HCT116 (cell line): Measurements from ENCODE around the gene CENPM. TPM values are rescaled to one million over a fixed set of nuclear protein-coding genes. Genes with fewer than 3 reads are reported as not detected.

Experiments used
- ATAC-seq: fragments of 200-7000 bp; cut with Tn5 transposase; 2 replicates; pipeline ENCODE4 v1.9.1; 2020; ENCODE audit warnings: mild to moderate bottlenecking, moderate library complexity
- BruUV-seq: library from RNA; stranded (reverse); fragments of 400-500 nt; replicated peaks from 2 replicates; lab custom pipeline; 2021; lab: Mats Ljungman, UMichigan
- CTCF ChIA-PET: fragments of 300-600 bp; sonication (Branson Sonifier 250); formaldehyde crosslinking; loops from one replicate; lab custom pipeline; 2021; ENCODE audit warnings: antibody characterized with exemption; lab: Charles Lee
- POLR2A ChIA-PET: fragments of 300-600, 350-600 bp; sonication (Branson Sonifier 250); formaldehyde crosslinking; loops from one replicate; lab custom pipeline; 2021; ENCODE audit warnings: antibody characterized with exemption; lab: Charles Lee
- RAD21 ChIA-PET, 2 experiments: fragments of 300-600 bp; sonication (Branson Sonifier 250); formaldehyde crosslinking; loops; one replicate each; lab custom pipeline; 2023; ENCODE audit warnings: low total read pairs in 2 of 2; ENCODE audit not compliant: uncharacterized antibody in 2 of 2, unreplicated experiment in 2 of 2, low non-redundant PET in 1 of 2; lab: Charles Lee
- DNase-seq: peaks from one replicate; pipeline ENCODE4 v3.0.0-alpha.2; 2010; ENCODE audit warnings: low read depth, low spot score
- H2AFZ ChIP-seq: fragments of 200-600 bp; shearing (Covaris generic), sonication (generic); 2 replicates; pipeline ENCODE4 v1.6.1; 2017; ENCODE audit warnings: low read depth, mixed run types, mixed read lengths, antibody characterized with exemption, low read length; ENCODE audit not compliant: poor library complexity, severe bottlenecking
- H3K27ac ChIP-seq: 2 replicates; pipeline ENCODE4 v1.5.1; 2012; ENCODE audit warnings: low read depth, low read length
- H3K27me3 ChIP-seq: fragments of 200-600 bp; sonication (generic); 2 replicates; pipeline ENCODE4 v1.6.1; 2016; ENCODE audit warnings: mixed run types, low read length, mixed read lengths; ENCODE audit not compliant: insufficient read depth
- H3K36me3 ChIP-seq, 2 experiments: fragments of 200-500 bp in 1 of 2; fragments of 200-600 bp in 1 of 2; sonication (Bioruptor generic) in 1 of 2; sonication (generic) in 1 of 2; 2 replicates each; pipeline versions ENCODE4 v1.5.1 to v1.6.1; 2014 to 2016; ENCODE audit warnings: low read length in 2 of 2, inconsistent platforms in 1 of 2, mixed read lengths in 1 of 2, mixed run types in 1 of 2; ENCODE audit not compliant: insufficient read depth in 2 of 2, control insufficient read depth in 1 of 2
- H3K4me1 ChIP-seq, 2 experiments: fragments of 200-600 bp in 1 of 2; sonication (generic) in 1 of 2; 2 replicates each; pipeline versions ENCODE4 v1.5.1 to v1.6.1; 2012 to 2017; ENCODE audit warnings: low read length in 2 of 2, inconsistent platforms in 1 of 2, mild to moderate bottlenecking in 1 of 2, mixed read lengths in 1 of 2, mixed run types in 1 of 2, moderate library complexity in 1 of 2; ENCODE audit not compliant: insufficient read depth in 2 of 2, control insufficient read depth in 1 of 2
- H3K4me2 ChIP-seq: fragments of 200-600 bp; sonication (generic); 2 replicates; pipeline ENCODE4 v1.6.1; 2017; ENCODE audit warnings: mixed run types, low read length, mixed read lengths
- H3K4me3 ChIP-seq, 2 experiments: fragments of 200-600 bp in 1 of 2; sonication (generic) in 1 of 2; replicated peaks in 1 of 2; 2 replicates each; pipeline ENCODE4 v1.5.1; 2011 to 2016; ENCODE audit warnings: low read length in 2 of 2, control low read depth in 1 of 2, low read depth in 1 of 2, mild to moderate bottlenecking in 1 of 2, mixed read lengths in 1 of 2, mixed run types in 1 of 2
- H3K79me2 ChIP-seq: fragments of 200-600 bp; sonication (generic); 2 replicates; pipeline ENCODE4 v1.6.1; 2017; ENCODE audit warnings: mild to moderate bottlenecking, mixed run types, low read length, moderate library complexity, mixed read lengths; ENCODE audit not compliant: insufficient read depth
- H3K9ac ChIP-seq: fragments of 200-600 bp; sonication (generic); 2 replicates; pipeline ENCODE4 v1.6.1; 2016; ENCODE audit warnings: low read length, mixed read lengths
- H3K9me2 ChIP-seq: fragments of 200-600 bp; sonication (generic), shearing (Covaris generic); 2 replicates; pipeline ENCODE4 v1.6.1; 2017; ENCODE audit warnings: mixed run types, mild to moderate bottlenecking, moderate library complexity; ENCODE audit not compliant: insufficient read depth
- H3K9me3 ChIP-seq, 2 experiments: fragments of 200-500 bp in 1 of 2; fragments of 200-600 bp in 1 of 2; sonication (Bioruptor generic) in 1 of 2; sonication (generic) in 1 of 2; 2 replicates each; pipeline ENCODE4 v1.6.1; 2014 to 2017; ENCODE audit warnings: low read length in 2 of 2, mixed read lengths in 2 of 2, inconsistent platforms in 1 of 2, low read depth in 1 of 2, mild to moderate bottlenecking in 1 of 2, mixed run types in 1 of 2, moderate library complexity in 1 of 2; ENCODE audit not compliant: control insufficient read depth in 1 of 2, insufficient read depth in 1 of 2
- H4K20me1 ChIP-seq: fragments of 200-600 bp; sonication (generic), shearing (Covaris generic); 2 replicates; pipeline ENCODE4 v1.6.1; 2017; ENCODE audit warnings: mixed run types, mild to moderate bottlenecking, moderate library complexity; ENCODE audit not compliant: insufficient read depth
- ATF3 ChIP-seq: IDR thresholded peaks from 2 replicates; pipeline ENCODE4 v1.6.1; 2012
- CBX3 ChIP-seq: IDR thresholded peaks from 2 replicates; pipeline ENCODE4 v1.6.1; 2012; ENCODE audit warnings: low read depth
- CTCF ChIP-seq, 3 experiments: fragments of 200-600 bp in 1 of 3; sonication (generic) in 1 of 3; IDR thresholded peaks in 2 of 3; conservative IDR thresholded peaks in 1 of 3; 2 replicates each; pipeline ENCODE4 v1.5.1; 2012 to 2017; ENCODE audit warnings: low read depth in 2 of 3, low read length in 2 of 3, antibody characterized with exemption in 1 of 3, borderline replicate concordance in 1 of 3, control low read depth in 1 of 3, mild to moderate bottlenecking in 1 of 3, mixed read lengths in 1 of 3, mixed run types in 1 of 3, moderate library complexity in 1 of 3; ENCODE audit not compliant: insufficient read depth in 1 of 3
- ELF1 ChIP-seq: IDR thresholded peaks from 2 replicates; pipeline ENCODE4 v1.6.1; 2012; ENCODE audit warnings: low read depth, borderline replicate concordance
- EZH2 ChIP-seq: fragments of 200-600 bp; sonication (generic); IDR thresholded peaks from 2 replicates; pipeline ENCODE4 v1.6.1; 2017; ENCODE audit warnings: antibody characterized with exemption, mixed run types
- EZH2phosphoT487 ChIP-seq: fragments of 200-600 bp; IDR thresholded peaks from 2 replicates; pipeline ENCODE4 v1.6.1; 2018; ENCODE audit warnings: antibody characterized with exemption, borderline replicate concordance
- FOSL1 ChIP-seq: IDR thresholded peaks from 2 replicates; pipeline ENCODE4 v1.6.1; 2012; ENCODE audit warnings: low read depth
- JUND ChIP-seq: IDR thresholded peaks from 2 replicates; pipeline ENCODE4 v1.6.1; 2012
- MAX ChIP-seq: IDR thresholded peaks from 2 replicates; pipeline ENCODE4 v1.6.1; 2012
- POLR2A ChIP-seq: IDR thresholded peaks from 2 replicates; pipeline ENCODE4 v1.7.0; 2011; ENCODE audit warnings: borderline replicate concordance; ENCODE audit not compliant: insufficient read depth, insufficient read length; ENCODE audit errors: extremely low read depth
- POLR2AphosphoS5 ChIP-seq: IDR thresholded peaks from 2 replicates; pipeline ENCODE4 v1.6.1; 2011; ENCODE audit warnings: mild to moderate bottlenecking, low read depth, low read length, moderate library complexity
- REST ChIP-seq: IDR thresholded peaks from 2 replicates; pipeline ENCODE4 v1.6.1; 2012; ENCODE audit warnings: low read depth
- SIN3A ChIP-seq: IDR thresholded peaks from 2 replicates; pipeline ENCODE4 v1.6.1; 2012; ENCODE audit warnings: low read depth
- SP1 ChIP-seq: IDR thresholded peaks from 2 replicates; pipeline ENCODE4 v1.6.1; 2012; ENCODE audit warnings: low read depth
- SRF ChIP-seq: IDR thresholded peaks from 2 replicates; pipeline ENCODE4 v1.6.1; 2012; ENCODE audit warnings: low read depth
- TCF7L2 ChIP-seq: IDR thresholded peaks from 2 replicates; pipeline ENCODE4 v1.7.0; 2011; ENCODE audit warnings: borderline replicate concordance, inconsistent platforms; ENCODE audit not compliant: insufficient read depth, insufficient read length; ENCODE audit errors: extremely low read depth
- YY1 ChIP-seq: IDR thresholded peaks from 2 replicates; pipeline ENCODE4 v1.6.1; 2011; ENCODE audit warnings: low read length, low read depth, moderate library complexity, mild to moderate bottlenecking; ENCODE audit not compliant: insufficient replicate concordance; ENCODE audit errors: extremely low read depth
- ZBTB33 ChIP-seq: IDR thresholded peaks from 2 replicates; pipeline ENCODE4 v1.6.1; 2011; ENCODE audit warnings: mild to moderate bottlenecking, low read length, moderate library complexity; ENCODE audit not compliant: insufficient replicate concordance; ENCODE audit errors: extremely low read depth
- ZNF274 ChIP-seq: fragments of 200-500 bp; sonication (Bioruptor generic); IDR thresholded peaks from 2 replicates; pipeline ENCODE4 v1.6.1; 2014; ENCODE audit warnings: mild to moderate bottlenecking, low read depth, low read length, inconsistent platforms
- intact Hi-C: fragments of 100-400 bp; cut with micrococcal nuclease; formaldehyde crosslinking; loops from 2 replicates; pipeline ENCODE4 v1.10.0; 2022
- total RNA-seq: library from RNA; stranded (reverse); gene quantifications from one replicate; pipeline ENCODE4 v1.2.1, GENCODE V29; 2021; ENCODE audit not compliant: unreplicated experiment

Gene CENPM
- total RNA-seq, 1 experiment from 2014 or later = 44.7 TPM

- no peaks in the 10 kb centered on the region for H3K27me3 ChIP-seq
- TF ChIP-seq EZH2 = no peak
- TF ChIP-seq EZH2phosphoT487 = no peak
- no peak for TF ChIP-seq MAX
- TF ChIP-seq ATF3 = no peak
- TF ChIP-seq REST = no peak
- TF ChIP-seq SRF = no peak
- TF ChIP-seq SP1 = no peak
- no peak for TF ChIP-seq CBX3
- TF ChIP-seq SIN3A = no peak
- TF ChIP-seq POLR2AphosphoS5 = no peak
- TF ChIP-seq POLR2A = no peak
- TF ChIP-seq CTCF (IDR thresholded peaks at IDR 0.05 in 2 of 3, conservative IDR thresholded peaks at IDR 0.05 in 1 of 3; ENCODE audit: borderline replicate concordance in 1 of 3, insufficient read depth in 1 of 3, low read depth in 2 of 3, low read length in 2 of 3) = no peak
- no peak for TF ChIP-seq JUND
- TF ChIP-seq FOSL1 = no peak
- no peak for TF ChIP-seq TCF7L2
- no peak for TF ChIP-seq ZNF274
- no peak for TF ChIP-seq ELF1
- TF ChIP-seq ZBTB33 = no peak
- no peak for TF ChIP-seq YY1
- TF ChIP-seq, all 23 proteins: peak for 0
- Histone ChIP-seq H3K4me2 (no peak overlapping the region), H4K20me1 (no peaks in the 10 kb centered on the region), H3K79me2 (no peaks in the 10 kb centered on the region), H3K4me1 (no peaks in the 10 kb centered on the region), H3K9me2 (no peaks in the 10 kb centered on the region), H3K9ac (no peak overlapping the region), H3K4me3 (no peak overlapping the region), H3K27ac (no peak overlapping the region), H2AFZ (no peak overlapping the region), H3K36me3 (peaks cover 23 to 37% of the 10 kb centered on the region in 2 experiments), H3K9me3 (no peaks in the 10 kb centered on the region)
- no TSS peak for BruUV-seq
- ChIA-PET CTCF (no interaction called here), POLR2A (no interaction called here), RAD21 (no interaction called here)
- ATAC-seq = no peak
- intact Hi-C loops = no loop called here
- DNase-seq = no peak
Observed at GRCh38 chr22:41900652-41901312, 46.2 kb downstream of the CENPM start.
